ENCODE results near the gene MIB2. TPM values are rescaled to one million over a fixed set of nuclear protein-coding genes. Genes with fewer than 3 reads are reported as not detected.

Gene MIB2
- polyA plus RNA-seq (106 and 153 TPM in 2 replicates), polyA minus RNA-seq (73.9 and 82.3 TPM in 2 replicates)

DNA sequence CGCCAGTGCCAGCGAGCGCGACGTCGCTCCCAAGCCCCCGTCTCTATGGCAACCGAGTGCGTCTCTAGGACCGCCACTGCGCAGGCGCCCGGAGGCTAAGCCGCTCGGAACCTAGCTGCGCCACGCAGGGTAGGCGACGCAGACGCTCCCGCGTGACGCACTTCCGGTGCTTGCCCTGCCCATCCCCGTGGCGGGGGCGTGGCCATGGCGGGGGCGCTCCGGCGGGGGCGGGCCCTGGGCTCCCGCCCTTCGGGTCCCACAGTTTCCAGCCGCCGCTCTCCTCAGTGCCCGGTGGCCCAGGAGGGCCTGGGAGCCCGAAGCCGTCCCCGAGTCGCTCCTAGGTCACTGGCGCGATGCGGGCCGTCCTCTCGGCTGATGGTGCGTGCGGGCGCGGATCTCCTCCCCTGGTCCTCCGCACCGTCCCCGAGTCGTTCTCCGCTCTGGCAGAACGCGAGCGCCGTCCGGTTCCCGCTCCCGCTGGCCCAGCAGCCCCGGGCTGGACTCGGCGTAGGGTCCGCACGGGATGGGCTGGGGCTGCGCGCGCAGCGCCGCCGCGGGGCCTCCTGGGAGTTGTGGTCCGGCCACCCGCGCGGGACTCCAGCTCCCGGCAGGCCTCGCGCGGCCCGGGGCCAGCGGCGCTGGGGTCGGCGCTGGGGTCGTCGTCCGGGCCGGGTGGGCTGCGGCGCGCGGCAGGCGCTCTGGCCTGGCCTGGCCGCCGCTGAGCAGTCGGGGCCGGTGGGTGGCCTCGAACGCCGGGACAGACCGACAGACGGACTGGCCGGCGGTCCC lies at the start of gene MIB2:
Gene MIB2, plus strand, starts transcription at position 245 of the 789 bp plus-strand sequence. CDS start 7,953 bp downstream, outside the sequence.
- Histone ChIP-seq H3K9me3 (ENCODE audit: low read length) (no peaks in the 10 kb centered on the region), H3K27me3 (ENCODE audit: insufficient read depth, low read depth, low read length) (no peaks in the 10 kb centered on the region), H3K79me2 (replicated peaks; ENCODE audit: insufficient read depth, low read length) (peaks cover 13% of the 10 kb centered on the region), H3K9me2 (ENCODE audit: insufficient read depth, low read length) (no peaks in the 10 kb centered on the region), H4K20me1 (ENCODE audit: insufficient read depth) (no peaks in the 10 kb centered on the region), H3F3A (ENCODE audit: insufficient read depth, low read length, poor library complexity, severe bottlenecking) (no peaks in the 10 kb centered on the region), H3K27ac (ENCODE audit: low read length) (peak within 1 kb of the TSS; percentile 99), H3K4me3 (ENCODE audit: low read length) (peak within 1 kb of the TSS; percentile 100), H3K9ac (ENCODE audit: low read length) (peak within 1 kb of the TSS; percentile 99), H3K36me3 (ENCODE audit: insufficient read depth, low read length) (no peaks in the 10 kb centered on the region), H2AFZ (ENCODE audit: low read depth, low read length) (peak within 1 kb of the TSS; percentile 69), H3K4me2 (ENCODE audit: low read length) (peak within 1 kb of the TSS; percentile 94)
- TF ChIP-seq POLR2AphosphoS5 (IDR thresholded peaks at IDR 0.05) (peak; percentile 82), EP300 (conservative IDR thresholded peaks at IDR 0.05; ENCODE audit: poor library complexity, severe bottlenecking) (peak; percentile 66), RAD21 (conservative IDR thresholded peaks at IDR 0.05) (no peak), MXI1 (conservative IDR thresholded peaks at IDR 0.05; ENCODE audit: poor library complexity, severe bottlenecking) (peak; percentile 67)
- TF ChIP-seq, protein P1, sequence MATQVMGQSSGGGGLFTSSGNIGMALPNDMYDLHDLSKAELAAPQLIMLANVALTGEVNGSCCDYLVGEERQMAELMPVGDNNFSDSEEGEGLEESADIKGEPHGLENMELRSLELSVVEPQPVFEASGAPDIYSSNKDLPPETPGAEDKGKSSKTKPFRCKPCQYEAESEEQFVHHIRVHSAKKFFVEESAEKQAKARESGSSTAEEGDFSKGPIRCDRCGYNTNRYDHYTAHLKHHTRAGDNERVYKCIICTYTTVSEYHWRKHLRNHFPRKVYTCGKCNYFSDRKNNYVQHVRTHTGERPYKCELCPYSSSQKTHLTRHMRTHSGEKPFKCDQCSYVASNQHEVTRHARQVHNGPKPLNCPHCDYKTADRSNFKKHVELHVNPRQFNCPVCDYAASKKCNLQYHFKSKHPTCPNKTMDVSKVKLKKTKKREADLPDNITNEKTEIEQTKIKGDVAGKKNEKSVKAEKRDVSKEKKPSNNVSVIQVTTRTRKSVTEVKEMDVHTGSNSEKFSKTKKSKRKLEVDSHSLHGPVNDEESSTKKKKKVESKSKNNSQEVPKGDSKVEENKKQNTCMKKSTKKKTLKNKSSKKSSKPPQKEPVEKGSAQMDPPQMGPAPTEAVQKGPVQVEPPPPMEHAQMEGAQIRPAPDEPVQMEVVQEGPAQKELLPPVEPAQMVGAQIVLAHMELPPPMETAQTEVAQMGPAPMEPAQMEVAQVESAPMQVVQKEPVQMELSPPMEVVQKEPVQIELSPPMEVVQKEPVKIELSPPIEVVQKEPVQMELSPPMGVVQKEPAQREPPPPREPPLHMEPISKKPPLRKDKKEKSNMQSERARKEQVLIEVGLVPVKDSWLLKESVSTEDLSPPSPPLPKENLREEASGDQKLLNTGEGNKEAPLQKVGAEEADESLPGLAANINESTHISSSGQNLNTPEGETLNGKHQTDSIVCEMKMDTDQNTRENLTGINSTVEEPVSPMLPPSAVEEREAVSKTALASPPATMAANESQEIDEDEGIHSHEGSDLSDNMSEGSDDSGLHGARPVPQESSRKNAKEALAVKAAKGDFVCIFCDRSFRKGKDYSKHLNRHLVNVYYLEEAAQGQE (IDR thresholded peaks at IDR 0.05; ENCODE audit: borderline replicate concordance) = no peak

DNA sequence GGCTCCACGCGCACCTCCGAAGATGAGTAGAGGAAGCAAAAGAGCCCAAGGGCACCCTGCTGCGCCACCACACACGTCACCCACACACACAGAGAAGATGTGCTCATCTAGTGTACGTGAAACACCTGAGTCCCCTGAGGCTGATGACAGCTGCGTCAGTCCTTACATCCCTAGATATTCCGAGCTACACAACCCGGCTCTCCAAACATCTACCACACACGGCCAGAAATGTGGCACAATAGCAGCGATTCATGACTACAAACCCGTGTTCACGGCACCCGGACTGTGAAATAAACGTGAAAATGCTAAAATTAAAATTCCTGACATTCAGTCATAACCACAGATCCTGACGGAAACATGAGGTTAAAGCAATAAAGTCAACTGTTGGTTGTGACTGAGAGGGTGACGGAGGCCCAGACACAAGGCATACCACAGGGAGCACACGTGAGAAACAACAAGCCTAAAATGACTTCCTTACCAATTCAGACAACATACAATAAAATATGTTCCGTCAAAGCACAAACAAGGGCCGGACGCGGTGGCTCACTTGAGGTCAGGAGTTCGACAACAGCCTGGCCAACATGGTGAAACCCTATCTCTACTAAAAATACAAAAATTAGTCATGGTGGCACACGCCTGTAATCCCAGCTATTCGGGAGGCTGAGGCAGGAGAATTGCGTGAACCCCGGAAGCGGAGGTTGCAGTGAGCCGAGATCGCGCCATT lies 48.0 kb upstream of the MIB2 start:
- peaks cover 7% of the 10 kb centered on the region for H3K36me3 ChIP-seq (ENCODE audit: insufficient read depth, low read length)
- no peak overlapping the region for H3K4me2 ChIP-seq (ENCODE audit: low read length)
- H3K27ac ChIP-seq (ENCODE audit: low read length) = no peak overlapping the region

More for the DNA sequence above, 48.0 kb upstream of the MIB2 start:
- TF ChIP-seq EP300 (conservative IDR thresholded peaks at IDR 0.05; ENCODE audit: poor library complexity, severe bottlenecking) (no peak), RAD21 (conservative IDR thresholded peaks at IDR 0.05) (no peak), EZH2 (IDR thresholded peaks at IDR 0.05; ENCODE audit: borderline replicate concordance, insufficient read depth, low read length, poor library complexity, severe bottlenecking) (no peak), POLR2AphosphoS5 (IDR thresholded peaks at IDR 0.05) (no peak), SMC3 (conservative IDR thresholded peaks at IDR 0.05; ENCODE audit: poor library complexity) (no peak), TAF1 (IDR thresholded peaks at IDR 0.05; ENCODE audit: low read depth) (no peak), MXI1 (conservative IDR thresholded peaks at IDR 0.05; ENCODE audit: poor library complexity, severe bottlenecking) (no peak)
- TF ChIP-seq, protein P1 (IDR thresholded peaks at IDR 0.05; ENCODE audit: borderline replicate concordance) = no peak
- TF ChIP-seq, protein P2, sequence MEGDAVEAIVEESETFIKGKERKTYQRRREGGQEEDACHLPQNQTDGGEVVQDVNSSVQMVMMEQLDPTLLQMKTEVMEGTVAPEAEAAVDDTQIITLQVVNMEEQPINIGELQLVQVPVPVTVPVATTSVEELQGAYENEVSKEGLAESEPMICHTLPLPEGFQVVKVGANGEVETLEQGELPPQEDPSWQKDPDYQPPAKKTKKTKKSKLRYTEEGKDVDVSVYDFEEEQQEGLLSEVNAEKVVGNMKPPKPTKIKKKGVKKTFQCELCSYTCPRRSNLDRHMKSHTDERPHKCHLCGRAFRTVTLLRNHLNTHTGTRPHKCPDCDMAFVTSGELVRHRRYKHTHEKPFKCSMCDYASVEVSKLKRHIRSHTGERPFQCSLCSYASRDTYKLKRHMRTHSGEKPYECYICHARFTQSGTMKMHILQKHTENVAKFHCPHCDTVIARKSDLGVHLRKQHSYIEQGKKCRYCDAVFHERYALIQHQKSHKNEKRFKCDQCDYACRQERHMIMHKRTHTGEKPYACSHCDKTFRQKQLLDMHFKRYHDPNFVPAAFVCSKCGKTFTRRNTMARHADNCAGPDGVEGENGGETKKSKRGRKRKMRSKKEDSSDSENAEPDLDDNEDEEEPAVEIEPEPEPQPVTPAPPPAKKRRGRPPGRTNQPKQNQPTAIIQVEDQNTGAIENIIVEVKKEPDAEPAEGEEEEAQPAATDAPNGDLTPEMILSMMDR (IDR thresholded peaks at IDR 0.05; ENCODE audit: poor library complexity, severe bottlenecking) = no peak
- Histone ChIP-seq H3F3A (ENCODE audit: insufficient read depth, low read length, poor library complexity, severe bottlenecking) (no peaks in the 10 kb centered on the region), H3K9me3 (ENCODE audit: low read length) (no peaks in the 10 kb centered on the region), H3K9ac (ENCODE audit: low read length) (no peak overlapping the region), H3K9me2 (ENCODE audit: insufficient read depth, low read length) (no peaks in the 10 kb centered on the region), H3K79me2 (replicated peaks; ENCODE audit: insufficient read depth, low read length) (peaks cover 63% of the 10 kb centered on the region), H4K20me1 (ENCODE audit: insufficient read depth) (peaks cover 8% of the 10 kb centered on the region), H2AFZ (ENCODE audit: low read depth, low read length) (no peak overlapping the region), H3K4me3 (ENCODE audit: low read length) (no peak overlapping the region), H3K27me3 (ENCODE audit: insufficient read depth, low read depth, low read length) (no peaks in the 10 kb centered on the region)
